Stimulated activated CD4-positive, alpha-beta T cell treated with anti-CD3 and anti-CD28 coated beads, Interleukin-2, amount 100 ng/mL, for 48 hours (primary cell): ENCODE measurements around the gene ETV6.
"Not testable (repeated sequence)": the region's sequence is repeated elsewhere in the genome, so short reads cannot be mapped to it uniquely, and the experiment has no call there.

Source experiments
- DNase-seq, 2 donors: peaks; one replicate each; pipeline ENCODE4 v3.0.0-alpha.2; 2020

Gene ETV6

DNA sequence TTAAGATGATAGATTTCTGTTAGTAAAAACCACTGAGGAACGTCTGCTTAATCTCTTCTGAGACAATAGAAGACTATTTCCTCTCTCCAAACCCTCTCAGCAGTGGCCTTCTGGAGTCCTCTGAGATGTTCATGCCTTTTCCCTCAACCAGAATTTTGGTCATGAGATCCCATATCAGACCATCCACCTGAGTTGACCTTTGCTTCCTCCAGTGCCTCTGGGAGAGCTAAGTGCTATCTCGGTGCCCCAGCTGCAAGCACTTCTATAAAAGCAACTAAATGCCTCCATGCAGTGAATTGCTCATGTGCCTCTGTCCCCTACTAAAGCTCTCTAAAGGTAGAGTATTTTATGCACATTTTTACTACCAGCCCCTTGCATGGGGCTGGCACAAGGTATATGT lies 248.4 kb downstream of the ETV6 start:
- DNase-seq, result no peak

DNA sequence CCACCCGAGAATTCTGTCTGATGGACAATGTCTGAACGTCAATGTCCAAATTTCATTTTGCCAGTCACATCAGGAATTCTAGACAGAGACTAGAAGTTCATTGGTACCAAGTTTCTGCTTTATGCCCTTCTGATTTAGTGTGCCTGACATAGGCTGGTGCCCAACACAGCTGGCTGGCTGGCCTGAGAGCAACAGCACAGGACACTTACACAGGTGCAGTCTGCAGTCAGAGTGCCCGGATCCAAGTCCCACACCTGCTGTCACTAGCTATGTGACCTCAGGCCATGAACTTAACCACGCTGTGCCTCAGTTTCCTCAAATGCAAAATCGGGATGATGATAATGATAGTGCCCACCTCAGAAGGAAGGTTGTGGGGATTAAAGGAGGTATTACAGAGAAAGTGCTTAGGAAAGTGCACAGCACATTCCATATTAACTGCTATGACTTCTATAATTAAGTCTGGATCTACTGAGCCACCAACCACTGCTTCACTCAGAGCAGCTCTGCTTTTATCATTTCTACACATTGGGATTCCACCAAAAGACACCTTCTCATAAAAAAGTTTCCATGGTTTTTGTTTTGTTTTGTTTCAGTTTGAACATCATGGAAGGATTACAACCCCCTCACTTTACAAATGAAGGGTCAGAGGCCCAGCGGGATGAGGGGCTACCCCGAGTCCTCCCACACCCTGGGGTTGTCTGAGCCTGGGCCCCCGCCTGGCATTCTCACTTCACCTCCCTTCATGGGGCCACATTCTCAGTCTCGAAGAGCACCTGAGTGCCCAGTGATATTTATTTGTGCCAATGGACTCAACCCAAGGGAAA lies 252.4 kb downstream of the ETV6 start:
- peak; percentile 24 to 27 for DNase-seq

DNA sequence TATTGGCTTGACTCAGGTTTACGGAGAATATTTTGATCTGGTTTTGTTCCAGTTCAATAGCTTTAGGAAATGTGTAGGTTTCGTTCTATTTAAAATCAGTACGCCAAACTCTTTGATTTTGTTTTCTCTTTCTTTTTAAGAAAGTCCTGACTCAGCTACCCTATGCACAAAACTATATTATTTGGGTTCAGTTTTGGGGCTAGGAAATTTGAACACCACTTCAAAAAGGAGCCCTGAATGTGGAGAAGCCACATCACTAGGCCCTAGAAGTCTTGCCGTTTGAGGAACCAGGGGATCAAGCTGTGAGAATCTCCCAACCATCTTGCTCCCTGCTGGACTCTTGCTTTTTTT lies 253.0 kb downstream of the ETV6 start:
- no peak for DNase-seq

DNA sequence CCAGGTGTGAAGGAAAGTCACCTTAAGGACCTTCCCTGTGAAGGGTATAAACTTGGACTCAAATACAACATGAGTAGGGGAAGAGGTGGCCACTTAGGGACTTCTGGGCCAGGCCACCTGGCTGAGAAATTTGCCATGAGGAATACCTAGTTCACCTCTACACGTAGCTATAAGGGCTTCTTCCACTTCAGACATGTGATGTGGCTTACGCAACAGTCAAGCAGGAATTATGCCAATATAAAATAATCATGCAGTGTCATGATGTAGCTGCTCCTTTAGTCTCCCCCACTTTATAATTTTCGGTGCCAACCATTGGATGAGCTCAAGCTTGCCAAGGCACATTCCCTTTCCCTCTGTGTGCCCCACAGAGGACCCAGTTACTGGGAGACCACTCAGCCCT lies 254.7 kb downstream of the ETV6 start:
- DNase-seq, result no peak

DNA sequence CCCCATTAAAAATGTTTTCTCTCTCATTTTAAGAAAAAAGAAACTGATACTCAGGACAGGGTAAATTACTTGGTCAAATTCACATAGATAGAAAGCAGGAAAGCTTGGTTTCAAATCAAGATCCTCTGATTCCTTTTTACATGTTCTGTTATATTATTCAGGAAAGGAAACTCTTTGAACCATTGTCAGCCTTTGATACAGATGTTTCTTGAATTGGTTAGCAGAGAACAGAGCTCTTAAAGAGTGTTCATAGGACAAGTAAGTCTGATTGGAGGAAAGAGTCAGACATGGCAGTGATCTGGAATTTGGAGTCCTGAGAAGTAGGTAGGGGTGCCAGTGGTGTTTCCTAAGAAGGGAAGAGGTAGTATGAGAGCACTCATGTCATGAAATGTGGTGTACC lies 256.1 kb downstream of the ETV6 start:
- no peak for DNase-seq

DNA sequence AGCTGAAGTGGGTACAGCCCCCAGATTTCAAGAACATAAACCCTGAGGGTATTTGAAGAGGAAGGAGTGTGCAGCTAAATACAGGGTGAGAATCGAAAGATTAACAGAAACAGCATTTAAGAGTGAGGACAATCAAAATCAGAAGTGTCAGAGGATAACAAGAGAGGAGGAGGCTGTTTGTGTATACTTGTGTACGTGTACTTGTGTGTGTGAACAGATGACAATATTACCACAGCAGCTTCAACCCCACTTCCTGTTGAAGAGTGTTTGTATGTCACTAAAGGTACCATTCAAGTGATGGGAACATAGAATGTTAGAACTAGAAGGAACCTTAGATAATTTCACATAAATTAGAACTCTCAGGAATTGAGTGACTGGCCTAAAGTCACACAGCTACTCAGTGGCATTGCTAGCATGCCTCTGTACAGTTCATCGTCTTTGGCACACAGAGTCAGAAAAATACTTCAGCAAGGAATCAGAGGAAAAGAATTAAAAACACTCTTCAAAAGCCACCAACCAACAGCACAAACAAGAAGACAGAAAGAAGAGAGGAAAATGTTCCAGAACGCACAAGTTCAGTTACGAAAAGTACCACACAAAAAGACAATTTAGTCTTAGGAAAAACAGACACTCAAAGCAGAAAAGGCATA lies 256.9 kb downstream of the ETV6 start:
- DNase-seq, result no peak

DNA sequence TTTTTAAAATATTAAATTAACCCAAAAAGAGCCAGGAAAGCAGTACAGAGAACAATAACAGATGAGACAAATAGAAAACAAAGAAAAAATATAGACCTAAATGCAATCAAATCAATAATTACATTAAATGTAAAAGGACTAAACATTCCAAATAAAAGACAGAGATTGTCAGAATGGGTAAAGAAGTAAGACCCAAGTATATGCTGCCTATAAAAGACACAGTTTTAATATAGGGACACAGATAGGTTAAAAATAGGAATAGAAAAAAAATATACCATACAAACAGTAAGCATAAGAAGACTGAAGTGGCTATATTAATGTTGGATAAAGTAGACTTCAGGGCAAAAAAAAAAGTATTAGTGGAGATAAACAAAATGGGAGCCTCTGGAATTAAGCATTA lies 258.2 kb downstream of the ETV6 start:
- no peak for DNase-seq

DNA sequence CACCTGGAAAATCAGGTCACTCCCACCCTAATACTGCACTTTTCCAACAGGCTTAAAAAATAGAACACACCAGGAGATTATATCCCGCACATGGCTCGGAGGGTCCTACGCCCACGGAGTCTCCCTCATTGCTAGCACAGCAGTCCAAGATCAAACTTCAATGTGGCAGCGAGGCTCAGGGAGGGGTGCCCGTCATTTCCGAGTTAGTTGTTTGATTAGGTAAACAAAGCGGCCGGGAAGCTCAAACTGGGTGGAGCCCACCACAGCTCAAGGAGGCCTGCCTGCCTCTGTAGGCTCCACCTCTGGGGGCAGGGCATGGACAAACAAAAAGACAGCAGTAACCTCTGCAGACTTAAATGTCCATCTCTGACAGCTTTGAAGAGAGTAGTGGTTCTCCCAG lies 259.9 kb downstream of the ETV6 start:
- DNase-seq, result not testable (repeated sequence)

DNA sequence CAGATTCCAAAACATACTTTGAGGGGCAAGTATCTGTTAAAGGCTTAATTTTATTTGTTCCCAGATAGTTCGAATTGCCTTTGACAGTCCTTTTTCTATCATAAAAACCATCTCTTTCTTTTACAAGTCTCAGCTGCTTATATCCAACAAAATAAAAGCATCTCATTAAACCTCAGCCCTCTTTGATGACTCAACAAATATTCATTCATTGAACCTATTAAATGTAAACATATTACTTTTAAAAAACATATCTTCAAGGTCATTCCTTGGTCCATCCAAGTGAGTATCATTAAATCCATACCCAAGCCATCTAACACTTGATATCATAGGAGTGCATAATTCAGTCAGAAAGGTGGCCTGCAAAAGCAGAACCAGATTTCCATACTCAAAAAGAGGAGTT lies 266.6 kb downstream of the ETV6 start:
- DNase-seq, result no peak

DNA sequence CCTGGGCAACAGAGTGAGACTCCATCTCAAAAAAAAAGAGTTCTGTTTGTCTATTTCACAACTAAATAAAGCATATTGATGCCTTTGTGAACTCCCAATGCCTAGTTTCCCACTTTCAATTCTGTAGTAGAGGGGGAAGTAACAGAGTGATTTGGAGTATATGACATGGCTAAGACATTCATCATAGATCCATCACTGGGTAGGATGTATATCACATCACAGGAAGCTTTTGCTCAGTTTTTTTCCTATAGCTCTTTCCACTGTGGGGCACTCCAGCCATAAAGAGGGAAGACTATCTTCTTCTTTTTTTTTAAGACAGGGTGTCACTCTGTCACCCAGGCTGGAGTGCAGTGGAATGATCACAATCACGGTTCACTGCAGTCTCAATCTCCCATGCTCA lies 267.3 kb downstream of the ETV6 start:
- DNase-seq, result no peak

DNA sequence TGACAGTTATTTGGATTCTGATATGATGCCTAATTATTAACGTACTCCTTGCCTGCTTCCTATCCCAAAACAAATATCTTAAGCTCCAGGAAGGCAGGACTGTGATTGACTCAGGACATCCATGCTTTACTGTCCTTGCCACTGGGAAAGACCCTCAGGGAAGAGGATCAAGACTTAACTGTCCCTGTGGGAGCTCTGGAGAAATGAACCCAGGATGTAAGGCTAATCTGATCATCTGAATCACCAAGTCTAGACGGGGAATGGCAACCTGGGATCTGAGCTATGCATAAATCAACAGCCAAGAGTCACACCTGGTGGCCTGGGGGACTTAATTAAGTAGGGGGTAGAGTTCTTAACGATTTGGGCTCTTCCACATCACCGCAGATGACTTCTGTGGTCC lies 268.0 kb downstream of the ETV6 start:
- DNase-seq, result no peak

DNA sequence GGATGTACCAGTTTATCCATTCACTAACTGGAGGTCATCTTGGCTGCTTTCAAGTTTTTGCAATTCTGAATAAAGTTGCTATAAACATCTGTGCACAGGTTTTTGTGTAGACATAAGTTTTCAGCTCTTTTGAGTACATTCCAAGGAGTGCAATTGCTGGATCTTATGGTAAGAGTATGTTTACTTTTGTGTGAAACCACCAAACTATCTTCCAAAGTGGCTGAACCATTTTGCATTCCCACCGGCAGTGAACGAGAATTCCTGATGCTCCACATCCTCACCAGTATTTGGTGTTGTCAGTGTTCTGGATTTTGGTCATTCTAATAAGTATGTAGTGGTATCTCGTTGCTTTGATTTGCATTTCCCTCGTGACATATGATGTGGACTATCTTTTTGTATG lies 270.8 kb downstream of the ETV6 start:
- no peak for DNase-seq

DNA sequence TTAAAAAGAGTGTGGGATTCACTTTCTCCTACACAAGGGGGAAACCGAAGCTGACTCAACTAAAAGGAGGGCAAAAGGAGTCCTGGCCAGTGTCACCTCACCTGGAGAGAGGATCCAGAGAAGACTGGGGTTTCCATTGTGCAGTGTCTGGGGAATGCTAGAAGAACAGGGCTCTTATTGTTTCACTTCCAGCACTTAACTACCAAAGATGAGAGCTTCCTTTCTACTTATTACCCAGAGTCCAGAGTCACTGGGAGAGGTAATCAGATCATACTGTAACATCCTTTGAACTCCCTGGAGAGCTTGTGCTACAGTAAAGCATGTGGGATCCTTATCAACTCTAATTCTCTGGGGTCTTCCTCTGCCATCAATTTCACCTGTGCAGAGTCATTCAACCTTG lies 272.9 kb downstream of the ETV6 start:
- no peak for DNase-seq

DNA sequence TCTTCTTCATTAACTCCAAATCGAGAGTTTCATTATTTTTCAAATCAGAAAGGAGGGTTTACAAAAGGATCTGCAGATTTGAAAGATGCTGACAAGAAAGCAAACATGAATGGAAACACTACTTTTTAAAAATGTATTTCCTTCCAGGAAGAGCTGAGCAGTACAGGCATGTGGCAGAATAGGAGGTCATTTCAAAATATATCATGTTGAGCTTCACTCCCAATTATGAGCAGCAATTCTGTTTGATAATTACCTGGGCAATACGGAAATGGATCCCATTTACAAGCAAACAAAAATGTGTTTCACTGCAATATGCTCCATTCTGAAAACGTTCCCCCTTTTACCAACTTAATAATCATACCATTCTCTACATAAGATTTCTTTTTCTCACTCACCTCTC lies 273.6 kb downstream of the ETV6 start:
- DNase-seq, result no peak

DNA sequence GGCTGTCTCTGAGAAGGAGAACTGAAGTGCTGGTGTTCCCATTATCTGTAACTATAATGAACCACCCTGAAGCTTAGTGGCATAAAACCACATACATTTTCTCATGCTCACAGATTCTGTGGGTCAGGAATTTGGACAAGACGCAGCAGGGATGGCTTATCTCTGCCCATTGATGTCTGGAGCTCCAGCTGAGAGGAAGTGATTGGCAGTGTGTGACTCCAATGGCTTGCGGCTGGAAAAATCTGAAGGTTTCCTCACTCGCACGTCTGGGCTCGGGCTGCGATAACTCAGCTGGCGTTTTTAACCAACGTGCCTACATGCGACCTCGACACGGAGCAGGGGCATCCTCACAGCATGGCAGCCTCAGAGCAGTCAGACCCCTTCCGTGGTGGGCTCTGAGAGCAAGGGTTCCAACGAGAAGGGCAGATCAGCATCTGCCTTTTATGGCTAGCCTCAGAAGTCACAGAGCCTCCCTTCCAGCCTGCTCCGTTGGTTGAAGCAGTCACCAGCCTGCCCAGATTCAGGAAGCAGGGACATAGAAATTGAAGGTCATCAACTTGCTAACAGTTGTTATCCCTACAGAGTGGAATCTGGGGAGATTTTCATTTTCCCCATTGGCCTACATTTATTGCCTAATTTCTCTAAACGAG lies 277.9 kb downstream of the ETV6 start:
- no peak for DNase-seq

DNA sequence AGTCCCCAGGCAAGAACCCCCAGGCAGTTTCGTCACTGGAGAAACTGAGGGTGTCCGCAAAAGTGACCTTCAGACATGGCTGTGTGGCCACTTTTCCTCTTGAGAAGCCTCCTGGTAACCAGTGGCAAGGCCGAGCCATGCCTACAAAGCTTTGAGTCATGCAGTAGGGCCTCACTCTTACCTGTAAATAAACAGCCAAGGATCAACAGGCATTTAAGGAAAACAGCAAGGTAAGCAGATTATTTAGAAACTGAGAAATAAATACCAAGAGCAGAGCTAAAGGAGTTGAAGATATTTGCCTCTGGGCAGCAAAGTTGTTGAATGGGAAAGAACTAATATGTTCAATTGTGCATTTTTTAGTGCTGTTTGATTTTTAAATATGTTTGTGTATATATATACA lies 280.2 kb downstream of the ETV6 start:
- DNase-seq, result no peak

DNA sequence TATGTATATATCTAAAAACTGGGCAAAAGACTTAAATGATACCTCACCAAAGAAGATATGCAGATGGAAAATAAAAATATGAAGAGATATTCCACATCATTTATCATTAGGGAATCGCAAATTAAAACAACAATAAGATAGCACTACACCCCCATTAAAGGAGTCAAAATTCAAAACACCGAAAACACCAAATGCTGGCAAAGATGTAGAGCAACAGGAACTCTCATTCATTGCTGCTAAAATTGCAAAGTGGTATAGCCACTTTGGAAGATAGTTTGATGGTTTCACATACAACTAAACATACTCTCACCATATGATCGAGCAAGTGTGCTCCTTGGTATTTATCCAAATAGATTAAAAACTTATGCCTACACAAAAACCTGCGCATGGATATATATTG lies 289.7 kb downstream of the ETV6 start:
- no peak for DNase-seq

DNA sequence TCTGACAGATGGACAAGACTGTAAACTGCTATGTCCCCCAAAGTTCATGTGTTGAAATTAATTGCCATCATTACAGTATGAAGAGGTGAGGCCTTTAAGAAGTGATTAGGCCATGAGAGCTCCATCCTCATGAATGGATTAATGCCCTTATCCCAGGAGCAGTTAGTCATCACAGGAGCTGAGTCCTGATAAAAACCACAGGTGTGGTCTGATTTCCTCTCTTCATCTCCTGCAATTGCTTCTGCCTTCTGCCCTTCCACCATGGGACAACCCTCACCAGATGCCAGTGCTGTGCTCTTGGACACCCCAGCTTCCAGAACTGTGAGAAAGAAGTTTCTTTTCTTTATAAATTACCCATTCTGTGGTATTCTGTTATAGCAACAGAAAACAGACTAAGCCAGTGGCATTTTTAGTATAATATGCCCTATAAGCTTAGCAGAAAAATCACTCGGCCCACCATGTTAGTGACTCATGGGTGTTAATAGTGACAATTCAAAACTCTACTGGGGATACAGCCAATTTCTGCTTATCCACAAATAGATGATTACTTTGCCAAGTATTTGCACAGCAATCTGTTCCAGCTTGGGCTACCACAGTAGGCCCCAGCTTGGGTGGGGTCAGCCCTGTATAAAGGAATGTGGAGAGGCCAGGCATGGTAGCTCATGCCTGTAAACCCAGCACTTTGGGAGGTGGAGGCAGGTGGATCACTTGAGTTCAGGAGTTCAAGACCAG lies 292.3 kb downstream of the ETV6 start:
- DNase-seq, result no peak

DNA sequence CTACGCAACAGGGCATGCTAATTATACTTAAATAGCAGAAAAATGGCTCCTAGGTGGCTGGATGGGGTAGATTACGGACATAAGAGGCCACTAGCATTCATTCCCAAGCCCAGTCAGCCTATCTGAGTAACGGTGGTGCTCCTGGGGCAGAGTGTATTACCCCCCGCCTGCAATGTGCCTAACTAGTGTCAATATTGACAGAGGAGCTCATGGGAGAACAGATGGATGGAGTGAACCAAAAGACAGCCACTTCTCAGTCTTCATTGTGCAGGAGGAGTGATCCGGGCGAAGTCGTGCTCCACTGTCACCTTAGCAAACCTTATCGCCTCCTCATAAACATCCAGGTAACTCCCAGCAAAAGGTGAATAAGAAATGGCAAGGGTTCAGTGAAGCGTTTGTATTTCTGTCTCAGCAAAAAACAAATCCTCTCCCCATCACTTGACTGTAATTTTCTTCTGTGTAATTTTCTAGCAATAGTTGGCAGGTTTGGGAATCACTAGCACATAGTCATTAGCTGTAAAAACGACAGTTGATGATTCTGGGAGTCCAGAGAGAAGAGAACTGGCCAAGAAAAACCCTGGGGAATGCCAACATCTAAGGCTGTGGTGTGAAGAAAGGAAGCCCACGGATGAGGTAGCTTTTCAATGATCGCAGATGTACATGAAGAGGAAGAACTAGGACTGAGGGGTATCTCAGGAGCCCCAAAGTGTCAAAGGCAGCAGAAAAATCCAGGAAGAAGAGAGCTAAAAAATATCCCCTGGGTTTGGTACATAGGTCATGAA lies 294.6 kb downstream of the ETV6 start:
- no peak for DNase-seq
